Gastrocnemius medialis (tissue), 4 donors: Measurements from ENCODE around the gene MPPED1. TPM values are rescaled to one million over a fixed set of nuclear protein-coding genes. Genes with fewer than 3 reads are reported as not detected.

Source experiments
- ATAC-seq, 2 donors: fragments of 150-250 bp; one replicate each; pipeline ENCODE4 v1.9.1; 2016
- DNase-seq, 2 donors: peaks; one replicate each; pipeline ENCODE4 v3.0.0-alpha.2; 2019
- H3K27ac ChIP-seq, 4 donors: fragments of 200-600 bp; sonication (generic); 1 replicate in 1 of 4; 2 replicates in 3 of 4; pipeline ENCODE4 v1.5.1; 2016 to 2018; ENCODE audit warnings: mild to moderate bottlenecking in 2 of 4, moderate library complexity in 1 of 4
- H3K27me3 ChIP-seq, 3 donors: fragments of 200-600 bp; sonication (generic) in 2 of 3; 1 replicate in 1 of 3; 2 replicates in 2 of 3; pipeline versions ENCODE4 v1.5.1 to v1.6.0; 2016 to 2019; ENCODE audit warnings: mild to moderate bottlenecking in 1 of 3, moderate library complexity in 1 of 3
- H3K36me3 ChIP-seq, 2 donors: fragments of 200-600 bp; sonication (generic) in 1 of 2; one replicate each; pipeline ENCODE4 v1.5.1; 2017 to 2018
- H3K4me1 ChIP-seq, 2 donors: fragments of 200-600 bp; sonication (generic) in 1 of 2; one replicate each; pipeline ENCODE4 v1.5.1; 2016 to 2017; ENCODE audit warnings: mild to moderate bottlenecking in 2 of 2
- H3K4me3 ChIP-seq, 4 donors: fragments of 200-600 bp; sonication (generic) in 3 of 4; 1 replicate in 1 of 4; 2 replicates in 3 of 4; pipeline ENCODE4 v1.5.1; 2016 to 2019; ENCODE audit warnings: mild to moderate bottlenecking in 2 of 4
- H3K9me3 ChIP-seq, 3 donors: fragments of 200-600 bp; sonication (generic) in 2 of 3; 1 replicate in 1 of 3; 2 replicates in 2 of 3; pipeline ENCODE4 v1.5.1; 2016 to 2019
- POLR2A ChIP-seq, 2 donors: fragments of 450-650 bp; IDR thresholded peaks; one replicate each; pipeline ENCODE4 v1.6.1; 2017; ENCODE audit warnings: antibody characterized with exemption in 2 of 2, mild to moderate bottlenecking in 2 of 2, moderate library complexity in 2 of 2
- in situ Hi-C, 4 donors: fragments of 200-750 bp; cut with MboI; loops; one replicate each; pipeline versions ENCODE4 v1.15.0 to v1.8.0; 2017; ENCODE audit warnings: low sequenced_read_pairs in 4 of 4
- intact Hi-C: fragments of 100-400 bp; cut with DNase I; formaldehyde crosslinking; loops from one replicate; pipeline ENCODE4 v1.15.1; 2023; ENCODE audit warnings: low total_unique reads
- total RNA-seq, 4 donors: library from RNA; depleted of rRNA; stranded (reverse); fragments of >200 nt; gene quantifications; one replicate each; pipeline versions ENCODE4 v1.1.0 to v1.2.3, GENCODE V29; 2016
- TF ChIP-seq, protein P1 (sequence below), 5 experiments: fragments of 450-650 bp in 3 of 5; fragments of 200-600 bp in 2 of 5; sonication (generic) in 2 of 5; IDR thresholded peaks in 4 of 5; conservative IDR thresholded peaks in 1 of 5; 1 replicate in 4 of 5; 2 replicates in 1 of 5; pipeline ENCODE4 v1.5.1; 2016 to 2019; ENCODE audit warnings: antibody characterized with exemption in 5 of 5, mild to moderate bottlenecking in 3 of 5, moderate library complexity in 3 of 5

The MPPED1 gene
- total RNA-seq, 4 donors from 2014 or later, result not detected

DNA sequence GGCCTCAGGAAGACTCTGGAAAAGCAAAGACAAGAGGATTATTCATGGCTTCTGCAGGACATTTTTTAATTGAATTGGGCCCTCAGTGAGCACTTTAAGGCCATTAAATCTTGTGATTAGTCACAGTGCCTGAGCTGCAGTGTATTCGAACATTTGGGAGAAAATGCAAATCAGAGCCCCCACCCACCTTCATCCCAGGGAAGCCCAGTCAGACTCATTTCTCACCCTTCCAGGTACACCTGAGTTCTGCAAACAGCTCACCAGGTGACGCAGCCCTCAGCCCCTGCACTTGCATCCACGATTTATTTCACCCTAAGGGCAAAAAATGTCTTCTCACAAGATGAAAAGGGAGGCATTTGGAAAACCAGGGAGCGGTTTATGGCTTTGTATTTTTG is 128.7 kb downstream of the MPPED1 start:
- Histone ChIP-seq H3K4me3 (no peak overlapping the region), H3K36me3 (no peaks in the 10 kb centered on the region), H3K27ac (no peak overlapping the region), H3K9me3 (no peaks in the 10 kb centered on the region), H3K4me1 (no peaks in the 10 kb centered on the region), H3K27me3 (no peaks in the 10 kb centered on the region)
- ATAC-seq (no peak), DNase-seq (no peak)
- intact Hi-C loops, result no loop called here
- no peak for TF ChIP-seq POLR2A (IDR thresholded peaks at IDR 0.05)
- TF ChIP-seq, protein P1, sequence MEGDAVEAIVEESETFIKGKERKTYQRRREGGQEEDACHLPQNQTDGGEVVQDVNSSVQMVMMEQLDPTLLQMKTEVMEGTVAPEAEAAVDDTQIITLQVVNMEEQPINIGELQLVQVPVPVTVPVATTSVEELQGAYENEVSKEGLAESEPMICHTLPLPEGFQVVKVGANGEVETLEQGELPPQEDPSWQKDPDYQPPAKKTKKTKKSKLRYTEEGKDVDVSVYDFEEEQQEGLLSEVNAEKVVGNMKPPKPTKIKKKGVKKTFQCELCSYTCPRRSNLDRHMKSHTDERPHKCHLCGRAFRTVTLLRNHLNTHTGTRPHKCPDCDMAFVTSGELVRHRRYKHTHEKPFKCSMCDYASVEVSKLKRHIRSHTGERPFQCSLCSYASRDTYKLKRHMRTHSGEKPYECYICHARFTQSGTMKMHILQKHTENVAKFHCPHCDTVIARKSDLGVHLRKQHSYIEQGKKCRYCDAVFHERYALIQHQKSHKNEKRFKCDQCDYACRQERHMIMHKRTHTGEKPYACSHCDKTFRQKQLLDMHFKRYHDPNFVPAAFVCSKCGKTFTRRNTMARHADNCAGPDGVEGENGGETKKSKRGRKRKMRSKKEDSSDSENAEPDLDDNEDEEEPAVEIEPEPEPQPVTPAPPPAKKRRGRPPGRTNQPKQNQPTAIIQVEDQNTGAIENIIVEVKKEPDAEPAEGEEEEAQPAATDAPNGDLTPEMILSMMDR (IDR thresholded peaks at IDR 0.05 in 4 of 5, conservative IDR thresholded peaks at IDR 0.05 in 1 of 5), result no peak
- in situ Hi-C loops, result no loop called here

DNA sequence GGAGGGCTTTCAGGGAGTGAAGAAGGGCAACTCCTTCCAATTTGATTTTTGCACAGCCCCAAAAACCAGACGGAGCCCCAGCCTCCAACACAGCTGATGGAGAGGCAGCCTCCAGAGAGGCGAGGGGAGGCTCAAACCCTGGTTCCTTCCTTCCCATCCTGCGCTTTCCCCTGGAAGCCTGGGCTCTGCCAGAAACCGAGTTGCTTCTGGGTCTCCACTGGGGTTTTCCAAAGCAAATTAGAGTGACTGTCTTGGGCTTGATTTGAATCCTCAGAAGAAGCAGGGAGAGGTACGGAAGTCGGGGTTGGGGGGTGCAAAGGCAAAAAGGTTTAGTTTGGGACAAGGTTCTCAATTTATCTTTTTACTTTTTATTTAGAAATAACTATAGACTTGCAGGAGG is 129.2 kb downstream of the MPPED1 start:
- Histone ChIP-seq H3K27ac (no peak overlapping the region), H3K9me3 (no peaks in the 10 kb centered on the region), H3K27me3 (no peaks in the 10 kb centered on the region), H3K4me3 (no peak overlapping the region), H3K36me3 (no peaks in the 10 kb centered on the region), H3K4me1 (no peaks in the 10 kb centered on the region)
- DNase-seq, result no peak
- intact Hi-C loops (no loop called here), in situ Hi-C loops (no loop called here)
- no peak for ATAC-seq
- TF ChIP-seq, protein P1 (IDR thresholded peaks at IDR 0.05 in 4 of 5, conservative IDR thresholded peaks at IDR 0.05 in 1 of 5), result no peak
- TF ChIP-seq POLR2A (IDR thresholded peaks at IDR 0.05), result no peak

DNA sequence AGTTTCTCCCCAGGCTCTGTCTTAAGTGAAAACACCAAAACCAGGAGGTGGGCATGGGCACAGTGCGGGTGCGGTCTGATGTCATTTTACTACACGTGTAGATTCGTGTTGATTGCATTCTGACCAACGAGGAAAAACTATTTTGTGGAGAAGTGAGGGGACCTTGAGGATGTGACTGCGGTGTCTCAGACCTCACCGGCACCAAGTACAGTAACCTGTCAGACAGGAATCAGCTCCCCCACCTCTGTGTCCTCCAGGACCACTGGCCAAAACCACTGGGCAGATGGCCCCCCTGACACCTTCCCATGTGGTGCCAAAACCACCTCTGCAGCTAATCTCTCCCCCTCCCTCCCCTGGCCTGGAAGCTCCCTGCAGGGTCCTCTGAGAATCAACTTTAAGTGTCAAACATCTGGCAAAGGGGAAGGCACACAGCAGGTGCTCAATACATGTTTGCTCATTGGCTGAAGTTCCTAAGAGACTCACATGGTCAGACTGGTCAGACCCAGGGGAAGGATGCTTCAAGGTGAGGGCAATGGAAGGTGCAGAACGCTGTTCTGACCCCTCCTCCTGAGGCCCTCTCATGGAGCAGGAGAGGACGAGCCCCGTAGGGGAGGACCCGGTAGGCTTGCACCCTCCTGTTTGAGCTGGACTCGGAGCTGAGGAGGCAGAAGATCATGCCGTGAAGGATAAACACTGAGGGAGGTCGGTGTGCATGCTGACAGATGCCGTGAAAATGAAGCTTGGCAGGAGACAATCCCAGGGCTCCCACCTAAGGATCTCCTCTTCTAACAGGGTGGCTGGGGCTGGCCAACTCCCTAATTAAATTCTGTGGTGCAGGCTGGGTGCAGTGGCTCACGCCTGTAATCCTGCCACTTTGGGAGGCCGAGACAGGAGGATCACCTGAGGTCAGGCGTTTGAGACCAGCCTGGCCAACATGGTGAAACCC is 129.9 kb downstream of the MPPED1 start:
- H3K27ac ChIP-seq, result no peak overlapping the region
- no peaks in the 10 kb centered on the region for H3K27me3 ChIP-seq
- in situ Hi-C loops, result no loop called here
- no peak for TF ChIP-seq POLR2A (IDR thresholded peaks at IDR 0.05)
- TF ChIP-seq, protein P1 (IDR thresholded peaks at IDR 0.05 in 4 of 5, conservative IDR thresholded peaks at IDR 0.05 in 1 of 5), result no peak
- no peak for DNase-seq
- intact Hi-C loops, result no loop called here
- H3K9me3 ChIP-seq, result no peaks in the 10 kb centered on the region
- no peak overlapping the region for H3K4me3 ChIP-seq
- H3K36me3 ChIP-seq, result no peaks in the 10 kb centered on the region
- no peaks in the 10 kb centered on the region for H3K4me1 ChIP-seq
- ATAC-seq, result no peak

DNA sequence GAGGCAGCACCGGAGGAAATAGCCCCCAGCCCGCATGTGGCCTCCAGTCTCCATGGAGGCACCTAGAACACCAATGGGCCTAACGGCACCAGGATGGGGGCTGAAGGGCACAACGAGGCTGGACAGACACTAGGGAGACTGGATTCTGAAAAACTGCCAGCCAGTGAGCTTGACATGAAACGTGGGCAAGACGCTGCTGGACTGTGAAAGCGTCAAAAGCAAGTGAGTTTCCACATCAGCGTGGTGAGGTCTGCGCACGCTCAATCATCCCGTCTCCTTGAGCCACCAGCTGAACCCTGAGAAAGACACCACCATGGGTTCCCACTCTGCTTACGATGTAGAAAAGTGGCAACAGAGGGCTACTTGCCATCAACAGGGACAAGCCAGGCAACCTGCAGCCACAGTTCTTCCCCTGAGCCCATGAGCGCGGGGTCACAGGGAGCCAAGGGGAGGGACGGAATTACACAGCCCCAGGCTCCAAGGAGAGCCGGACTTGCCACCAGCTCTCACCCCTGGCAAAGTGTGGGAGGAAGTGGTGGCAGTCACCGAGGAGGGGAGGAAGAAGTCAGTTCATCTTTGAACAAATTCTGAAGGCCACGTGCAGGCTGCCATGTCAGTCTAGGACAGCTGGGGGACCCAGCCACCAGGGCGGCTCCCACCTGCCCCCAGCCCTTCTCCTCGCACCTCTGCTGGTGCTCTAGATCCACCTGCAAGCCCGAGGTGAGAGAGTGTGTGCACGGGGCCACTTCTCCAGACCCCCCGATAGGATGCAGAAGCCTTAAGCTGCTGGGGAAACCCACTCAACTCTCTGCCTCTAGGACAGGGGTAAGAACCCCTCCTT is 131.1 kb downstream of the MPPED1 start:
- DNase-seq (no peak), ATAC-seq (no peak)
- Histone ChIP-seq H3K4me3 (no peak overlapping the region), H3K27ac (no peak overlapping the region), H3K4me1 (no peaks in the 10 kb centered on the region), H3K9me3 (no peaks in the 10 kb centered on the region), H3K36me3 (no peaks in the 10 kb centered on the region), H3K27me3 (no peaks in the 10 kb centered on the region)
- in situ Hi-C loops, result no loop called here
- TF ChIP-seq POLR2A (IDR thresholded peaks at IDR 0.05), result no peak
- TF ChIP-seq, protein P1 (IDR thresholded peaks at IDR 0.05 in 4 of 5, conservative IDR thresholded peaks at IDR 0.05 in 1 of 5), result no peak
- intact Hi-C loops, result no loop called here
